DLD1 (cell line): ENCODE results near the gene MGME1.

ENCODE experiments used
- in situ Hi-C: cut with HindIII; loops from 2 replicates; pipeline ENCODE4 v1.10.0; 2017; ENCODE audit warnings: low sequenced_read_pairs

MGME1 gene

GRCh38 chr20:17992224-17992637 is 23.4 kb downstream of the MGME1 start:
- in situ Hi-C loops = no loop called here

DNA sequence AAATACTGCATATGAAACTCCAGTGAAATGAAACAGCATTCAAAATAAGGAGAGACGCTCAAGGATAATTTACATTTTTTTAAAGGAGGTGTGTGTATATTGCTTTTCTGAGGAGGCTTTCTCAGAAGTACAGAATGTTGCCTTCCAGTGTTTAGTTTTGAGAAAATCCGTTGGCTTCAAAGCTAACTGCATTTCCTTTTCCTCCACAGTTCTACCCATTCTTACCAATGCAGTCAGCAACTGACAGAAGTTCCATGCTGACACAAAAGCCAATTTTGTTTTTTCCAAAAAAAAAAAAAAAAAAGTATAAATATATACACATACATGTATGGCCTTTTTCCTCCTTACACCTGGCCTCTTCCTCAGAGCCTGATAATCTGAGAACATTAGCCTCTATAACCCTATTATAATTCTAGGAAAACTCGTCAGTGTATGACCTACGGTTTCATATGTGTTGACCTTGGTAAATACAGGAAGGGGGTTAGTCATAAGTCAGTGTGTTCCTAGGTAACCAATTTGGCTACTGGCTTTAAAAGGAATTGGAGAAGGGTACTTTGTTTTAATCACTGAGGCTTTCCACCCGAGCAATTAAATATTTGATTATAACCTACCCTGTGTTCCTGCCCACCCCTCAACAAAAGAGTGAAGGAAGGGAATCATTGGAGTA is 24.2 kb downstream of the MGME1 start:
- in situ Hi-C loops = no loop called here

GRCh38 chr20:17993546-17993945 is 24.7 kb downstream of the MGME1 start:
- in situ Hi-C loops = no loop called here

DNA sequence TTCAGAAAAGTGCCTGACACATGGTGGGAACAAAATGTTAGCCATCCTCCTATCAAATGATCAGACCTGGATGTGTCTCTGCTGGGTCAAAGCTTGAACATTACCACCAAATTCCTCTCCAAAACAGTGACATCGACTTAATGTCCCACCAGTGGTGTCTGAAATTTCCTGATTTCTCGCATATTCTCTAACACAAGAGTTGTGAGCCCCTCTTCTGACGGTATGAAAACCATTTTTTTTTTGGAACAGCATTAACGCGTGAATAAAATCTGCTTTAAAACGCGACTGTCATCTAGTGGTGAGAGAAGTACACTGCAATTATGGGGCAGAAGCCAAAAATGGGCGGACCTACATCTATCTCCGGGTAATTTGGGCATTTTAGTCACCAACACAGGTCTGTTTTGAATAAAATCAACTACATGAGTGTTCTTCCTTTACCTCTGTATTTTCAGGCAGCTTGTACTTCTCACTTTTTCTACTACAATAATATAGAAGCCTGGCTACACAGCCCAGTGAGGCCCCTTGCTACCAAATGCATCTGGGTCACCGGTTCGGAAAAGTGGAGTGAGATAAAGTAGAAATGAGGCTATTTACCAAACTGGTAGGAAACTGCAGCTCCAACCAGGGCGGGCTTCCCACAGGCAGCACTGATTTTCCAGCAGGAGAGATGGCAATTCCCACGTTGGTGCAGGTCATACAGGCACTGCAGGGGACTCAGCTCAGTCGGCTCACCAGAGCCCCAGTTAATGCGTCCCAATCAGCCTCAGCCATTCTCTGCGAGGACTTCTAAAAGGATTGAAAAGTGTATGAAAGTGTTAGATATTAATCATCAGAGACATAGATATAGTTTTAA is 27.4 kb downstream of the MGME1 start:
- in situ Hi-C loops = no loop called here

DNA sequence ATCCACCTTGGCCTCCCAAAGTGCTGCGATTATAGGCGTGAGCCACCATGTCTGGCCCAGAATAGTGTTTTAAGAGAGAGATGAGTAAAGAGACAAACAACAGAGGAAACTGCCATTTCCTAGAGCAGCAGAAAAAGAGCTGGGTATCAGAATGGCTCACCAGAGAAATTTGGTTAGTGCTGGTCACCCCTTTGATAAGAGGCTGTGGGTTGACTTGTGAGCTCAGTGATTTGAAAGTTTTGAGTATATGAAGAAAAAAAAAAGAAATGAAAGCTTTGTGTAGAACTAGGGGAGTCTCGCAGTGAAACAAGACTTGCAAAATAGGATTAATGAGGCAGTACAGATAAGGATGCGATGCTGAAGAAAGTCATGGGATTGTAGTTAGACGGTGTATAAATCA is 29.6 kb downstream of the MGME1 start:
- in situ Hi-C loops = no loop called here

GRCh38 chr20:17999566-17999965 is 30.7 kb downstream of the MGME1 start:
- in situ Hi-C loops = no loop called here

GRCh38 chr20:18001131-18001921 is 32.5 kb downstream of the MGME1 start:
- in situ Hi-C loops = no loop called here

- in situ Hi-C loops = no loop called here
These were observed 35.1 kb downstream of the MGME1 start for GRCh38 chr20:18003897-18004296.

DNA sequence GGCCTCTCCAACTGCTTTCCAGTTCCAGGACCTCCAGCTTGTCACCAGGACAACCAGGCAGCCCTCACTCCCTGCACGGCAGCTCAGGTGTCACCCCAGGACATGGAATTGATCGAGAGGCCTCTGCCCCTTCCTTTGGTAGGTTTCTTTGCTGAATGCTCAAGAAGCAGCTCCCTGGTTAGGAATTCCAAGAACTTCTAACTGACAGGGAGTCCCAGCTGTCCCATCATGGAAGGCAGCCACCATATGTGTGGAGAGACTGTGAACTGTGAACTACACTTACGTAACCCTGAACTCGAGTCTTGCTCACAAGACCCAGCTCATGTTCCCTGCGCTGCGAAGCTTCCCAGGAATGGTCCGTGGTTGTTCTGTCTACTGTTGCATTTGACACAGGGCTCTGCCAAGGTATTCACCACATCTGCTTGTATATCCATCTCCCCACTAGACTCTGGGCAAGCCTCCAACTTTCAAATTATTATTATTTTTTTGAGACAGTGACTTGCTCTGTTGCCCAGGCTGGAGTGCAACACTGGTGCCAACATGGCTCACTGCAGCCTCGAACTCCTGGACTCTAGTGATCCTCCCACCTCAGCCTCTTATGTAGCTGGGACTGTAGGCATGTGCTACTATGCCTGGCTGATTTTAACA is 35.7 kb downstream of the MGME1 start:
- in situ Hi-C loops = no loop called here

DNA sequence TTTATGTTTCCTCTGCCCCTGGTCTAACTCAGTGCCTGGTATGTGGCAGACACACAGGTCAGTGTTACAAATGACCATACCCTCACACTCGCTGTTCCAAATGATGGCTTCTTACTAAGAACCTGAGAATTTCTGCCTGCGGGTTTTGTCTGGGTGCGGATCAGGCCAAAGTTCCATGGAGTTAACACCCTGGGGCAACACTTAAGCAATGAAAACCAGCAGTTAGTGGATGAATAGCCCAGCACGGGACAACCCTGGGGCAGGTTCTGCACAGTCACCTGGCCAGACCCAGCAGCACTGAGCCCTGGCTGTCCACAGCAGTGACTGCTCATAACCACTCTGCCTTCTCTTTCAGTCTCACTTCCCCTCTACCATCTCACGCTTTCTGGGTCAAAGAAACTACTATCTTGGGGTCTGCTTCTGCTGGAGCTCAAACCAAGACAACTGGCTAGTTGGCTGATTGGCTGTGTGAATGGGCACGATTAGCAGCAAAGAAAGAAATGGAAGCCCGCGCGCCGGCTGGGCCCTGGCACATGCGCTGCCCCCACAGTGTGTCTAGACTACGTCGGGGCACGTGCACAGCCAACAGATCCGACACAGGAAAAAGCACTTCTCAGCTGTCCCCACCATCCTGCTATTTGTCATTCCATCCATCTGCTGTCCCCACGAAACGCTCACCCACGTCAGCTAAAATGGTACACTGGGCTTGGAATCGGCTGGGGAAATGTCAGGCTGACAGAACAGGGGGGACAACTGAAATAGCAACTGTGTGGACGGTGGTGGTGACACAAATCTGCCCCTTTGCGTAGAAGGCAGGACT is 36.6 kb downstream of the MGME1 start:
- in situ Hi-C loops = no loop called here

DNA sequence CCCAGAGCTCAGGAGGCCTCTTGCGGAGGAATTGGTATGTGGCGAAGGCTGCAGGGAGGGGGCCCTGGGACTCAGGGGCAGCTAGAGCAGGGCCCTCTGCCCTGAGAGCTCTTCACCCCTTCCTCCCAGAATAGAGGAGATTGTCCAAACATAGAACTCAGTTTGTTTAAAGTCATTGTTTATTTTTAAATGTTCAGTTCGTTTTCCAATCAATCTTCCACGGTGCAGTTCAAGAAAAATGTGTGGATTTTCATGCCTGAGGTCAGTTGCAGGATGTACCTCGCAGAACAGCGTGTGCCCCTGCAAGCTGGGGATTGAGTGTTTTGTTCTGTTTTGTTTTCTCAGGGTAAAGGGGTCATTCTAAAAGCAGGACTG is 37.2 kb downstream of the MGME1 start:
- in situ Hi-C loops = no loop called here

DNA sequence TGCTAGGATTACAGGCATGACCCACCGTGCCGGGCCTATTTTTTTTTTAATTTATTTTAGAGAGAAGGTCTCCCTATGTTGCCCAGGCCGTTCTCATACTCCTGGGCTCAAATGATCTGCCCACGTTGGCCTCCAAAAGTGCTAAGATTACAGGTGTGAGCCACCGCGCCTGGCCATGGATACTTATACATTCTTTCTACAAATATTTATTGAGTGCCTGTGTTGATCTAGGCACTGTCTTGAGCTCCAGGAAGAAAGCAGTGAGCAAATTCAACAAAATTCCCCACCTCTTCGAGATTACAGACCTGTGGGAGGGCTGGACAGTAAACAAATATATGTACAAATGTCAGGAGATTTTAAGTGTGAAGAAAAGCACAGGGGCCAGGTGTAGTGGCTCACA is 37.9 kb downstream of the MGME1 start:
- in situ Hi-C loops = no loop called here

GRCh38 chr20:18007534-18008292 is 38.9 kb downstream of the MGME1 start:
- in situ Hi-C loops = no loop called here

GRCh38 chr20:18009116-18009515 is 40.3 kb downstream of the MGME1 start:
- in situ Hi-C loops = no loop called here

DNA sequence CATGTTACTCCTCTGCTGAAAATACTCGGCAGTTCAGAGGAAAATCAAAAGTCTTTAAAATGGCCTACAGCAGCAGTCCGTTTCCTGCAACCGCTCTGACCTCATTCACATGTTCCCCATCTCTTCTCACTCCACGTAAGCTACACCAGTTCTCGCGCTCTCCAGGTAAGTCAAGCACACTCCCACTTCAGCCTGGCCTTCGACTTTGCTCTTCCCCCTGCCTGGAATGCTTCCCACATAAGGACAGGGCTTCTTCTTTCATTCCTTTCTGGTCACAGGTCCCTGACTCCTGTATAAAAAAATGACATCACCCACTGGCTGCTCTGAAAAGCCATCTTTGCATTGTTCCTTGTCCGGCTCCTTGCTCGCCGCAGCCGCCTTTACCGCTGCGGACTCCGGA is 42.7 kb downstream of the MGME1 start:
- in situ Hi-C loops = no loop called here

DNA sequence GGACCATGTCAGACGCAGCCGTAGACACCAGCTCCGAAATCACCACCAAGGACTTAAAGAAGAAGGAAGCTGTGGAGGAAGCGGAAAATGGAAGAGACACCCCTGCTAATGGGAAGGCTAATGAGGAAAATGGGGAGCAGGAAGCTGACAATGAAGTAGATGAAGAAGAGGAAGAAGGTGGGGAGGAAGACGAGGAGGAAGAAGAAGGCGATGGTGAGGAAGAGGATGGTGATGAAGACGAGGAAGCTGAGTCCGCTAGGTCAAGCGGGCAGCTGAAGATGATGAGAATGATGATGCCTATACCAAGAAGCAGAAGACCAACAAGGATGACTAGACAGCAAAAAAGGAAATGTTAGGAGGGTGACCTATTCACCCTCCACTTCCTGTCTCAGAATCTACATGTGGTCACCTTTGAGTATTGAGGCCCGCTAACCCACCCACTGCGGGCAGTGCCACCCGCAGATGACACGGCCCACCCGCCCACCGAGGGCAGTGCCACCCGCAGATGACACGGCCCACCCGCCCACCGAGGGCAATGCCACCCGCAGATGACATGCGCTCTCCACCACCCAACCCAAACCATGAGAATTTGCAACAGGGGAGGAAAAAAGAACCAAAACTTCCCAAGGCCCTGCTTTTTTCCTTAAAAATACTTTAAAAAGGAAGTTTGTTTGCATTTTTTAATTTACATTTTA is 43.3 kb downstream of the MGME1 start:
- in situ Hi-C loops = no loop called here

DNA sequence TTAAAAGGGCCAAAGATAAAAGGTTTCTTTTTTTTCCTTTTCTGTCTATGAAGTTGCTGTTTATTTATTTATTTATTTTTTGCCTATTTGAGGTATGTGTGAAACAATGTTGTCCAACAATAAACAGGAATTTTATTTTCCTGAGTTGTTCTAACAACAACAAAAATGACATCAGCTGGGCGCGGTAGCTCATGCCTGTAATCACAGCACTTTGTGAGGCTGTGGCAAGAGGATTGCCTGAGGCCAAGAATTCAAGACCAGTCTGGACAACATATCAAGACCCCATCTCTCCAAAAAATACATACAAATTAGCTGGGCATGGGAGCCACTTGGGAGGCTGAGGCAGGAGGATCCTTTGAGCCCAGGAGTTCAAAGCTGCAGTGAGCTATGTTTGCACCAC is 44.1 kb downstream of the MGME1 start:
- in situ Hi-C loops = no loop called here

- in situ Hi-C loops = no loop called here
These were observed 45.6 kb downstream of the MGME1 start for GRCh38 chr20:18014411-18014810.

- in situ Hi-C loops = no loop called here
These were observed 48.0 kb downstream of the MGME1 start for GRCh38 chr20:18016772-18017171.
